ENCODE results near the gene UST.

Gene UST

DNA sequence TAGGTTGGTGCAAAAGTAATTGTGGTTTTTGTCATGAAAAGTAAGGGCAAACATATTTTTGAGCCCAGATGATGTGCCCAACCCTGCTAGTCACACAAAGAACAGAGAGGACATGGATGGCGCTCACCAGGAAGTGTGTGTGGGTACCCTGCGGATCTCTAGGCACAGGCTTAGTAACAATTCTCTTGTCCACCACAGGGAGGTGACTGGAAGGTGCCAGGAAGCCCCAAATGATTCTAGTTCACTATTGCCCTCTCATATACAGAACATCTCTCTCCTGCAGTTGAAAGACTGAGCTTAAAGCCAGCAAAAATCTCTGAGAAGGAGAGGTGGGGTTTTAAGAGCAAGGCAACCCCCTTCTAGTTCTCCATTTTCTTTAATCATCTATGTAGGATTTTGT lies 298.6 kb downstream of the UST start:
- DNase-seq = no peak

DNA sequence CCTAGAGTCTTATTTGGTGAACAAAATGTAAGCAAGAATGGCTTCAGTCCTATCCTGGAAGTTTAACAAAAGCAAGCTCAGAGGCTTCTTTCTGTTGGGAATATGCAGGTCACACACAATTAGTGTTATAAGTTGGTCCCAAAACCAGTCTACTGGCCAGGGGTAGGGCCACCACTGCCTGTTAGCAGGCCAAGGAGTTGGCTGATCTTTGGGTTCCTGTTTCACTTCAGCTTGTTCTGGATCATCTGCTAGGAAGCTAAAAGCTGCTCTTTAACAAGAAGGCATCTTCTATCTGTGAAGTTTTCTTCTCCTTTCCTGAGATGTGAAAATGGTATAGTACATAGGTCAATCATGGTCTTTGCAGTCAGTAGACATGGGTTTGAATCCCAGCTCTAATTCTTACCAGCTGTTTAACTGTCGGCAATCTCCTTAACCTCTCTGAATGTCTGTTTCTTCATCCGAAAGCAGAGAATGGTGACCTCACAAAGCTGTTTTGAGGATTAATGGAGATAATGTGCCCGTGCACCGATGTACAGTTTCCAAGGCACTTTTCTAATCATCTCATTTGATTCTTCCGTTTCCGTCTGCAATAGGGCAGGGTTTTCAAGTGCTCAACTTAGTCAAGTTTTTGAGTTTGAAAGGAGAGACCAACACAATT lies 299.5 kb downstream of the UST start:
- DNase-seq = peak in 1 of 2 donors; percentile 23

- DNase-seq = no peak
Measured at GRCh38 chr6:149046822-149047246, 300.0 kb downstream of the UST start.

DNA sequence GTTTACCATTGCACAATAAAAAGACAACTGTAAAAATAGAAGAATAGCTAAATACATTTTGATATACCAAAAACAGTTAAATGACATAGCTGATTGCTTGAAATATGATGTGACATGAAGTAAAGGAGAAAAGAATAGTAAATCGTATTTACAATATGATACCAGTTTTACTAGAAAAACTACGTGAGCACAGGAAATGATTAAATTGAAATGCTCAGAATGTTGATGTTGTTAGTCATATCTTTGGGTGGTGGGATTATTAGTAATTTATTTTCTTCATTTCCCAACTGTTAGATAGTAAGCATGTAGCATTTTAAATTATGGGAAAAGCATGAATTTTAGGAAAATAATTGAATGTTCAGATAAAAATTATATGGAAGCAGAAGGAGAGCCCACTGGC lies 302.4 kb downstream of the UST start:
- no peak for DNase-seq

GRCh38 chr6:149050160-149050559 lies 303.3 kb downstream of the UST start:
- DNase-seq = no peak

- DNase-seq = no peak
Measured at GRCh38 chr6:149052350-149053106, 305.7 kb downstream of the UST start.

- no peak for DNase-seq
Measured at GRCh38 chr6:149053848-149054558, 307.2 kb downstream of the UST start.

GRCh38 chr6:149054559-149055194 lies 307.8 kb downstream of the UST start:
- no peak for DNase-seq

DNA sequence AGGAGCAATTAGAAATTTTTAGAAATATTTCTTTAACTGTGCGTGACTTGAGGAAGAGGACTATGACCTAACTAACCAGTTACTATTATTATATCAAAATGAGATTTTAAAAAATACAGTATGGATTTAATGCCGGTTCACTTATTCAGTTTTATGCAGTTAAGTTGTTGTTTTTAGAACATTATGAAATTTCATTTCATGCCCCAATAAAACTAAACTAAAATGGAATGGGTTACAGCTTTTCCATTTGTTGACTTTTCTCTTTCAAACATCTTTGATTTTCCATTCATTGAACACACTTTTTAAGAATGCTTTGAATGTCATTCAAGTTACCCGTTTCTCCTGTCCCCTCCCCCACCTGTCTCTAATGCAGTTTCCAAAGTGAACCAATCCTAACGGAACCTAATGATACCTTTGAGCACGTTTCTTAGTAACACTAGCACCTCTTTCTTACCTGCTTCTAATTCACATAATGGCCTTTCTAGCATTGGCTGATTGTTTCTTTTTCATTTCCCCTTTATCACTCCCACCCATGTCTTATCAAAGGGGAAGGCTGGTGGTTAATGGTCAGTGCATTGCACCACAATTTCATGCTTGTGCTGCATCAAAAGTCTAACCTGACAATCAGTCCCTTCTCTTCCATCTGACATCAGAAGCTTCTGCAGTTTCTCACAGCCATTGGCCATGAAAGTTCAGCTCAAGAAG lies 308.5 kb downstream of the UST start:
- peak; percentile 33 to 38 for DNase-seq

- DNase-seq = no peak
Measured at GRCh38 chr6:149056777-149057463, 310.1 kb downstream of the UST start.

DNA sequence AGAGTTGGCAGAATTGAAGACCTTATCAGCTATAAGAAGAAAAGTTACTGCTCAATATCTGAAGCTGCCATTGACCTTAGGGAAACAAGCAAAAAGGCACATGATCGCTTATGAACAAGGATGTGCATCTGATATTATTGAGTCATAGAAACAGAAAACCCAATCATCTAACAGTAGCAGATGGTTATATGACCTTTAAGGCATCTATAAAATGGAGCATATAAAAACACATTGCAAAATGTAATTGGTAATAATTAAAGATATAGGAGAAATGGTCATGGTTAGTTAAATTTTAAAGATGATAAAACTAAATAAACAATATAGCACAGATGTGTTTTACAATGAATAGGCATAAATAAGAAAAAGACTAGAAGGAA lies 310.6 kb downstream of the UST start:
- no peak for DNase-seq

- DNase-seq = no peak
Measured at GRCh38 chr6:149059557-149059956, 312.7 kb downstream of the UST start.

- peak in 1 of 2 donors; percentile 14 for DNase-seq
Measured at GRCh38 chr6:149060300-149060984, 313.6 kb downstream of the UST start.

DNA sequence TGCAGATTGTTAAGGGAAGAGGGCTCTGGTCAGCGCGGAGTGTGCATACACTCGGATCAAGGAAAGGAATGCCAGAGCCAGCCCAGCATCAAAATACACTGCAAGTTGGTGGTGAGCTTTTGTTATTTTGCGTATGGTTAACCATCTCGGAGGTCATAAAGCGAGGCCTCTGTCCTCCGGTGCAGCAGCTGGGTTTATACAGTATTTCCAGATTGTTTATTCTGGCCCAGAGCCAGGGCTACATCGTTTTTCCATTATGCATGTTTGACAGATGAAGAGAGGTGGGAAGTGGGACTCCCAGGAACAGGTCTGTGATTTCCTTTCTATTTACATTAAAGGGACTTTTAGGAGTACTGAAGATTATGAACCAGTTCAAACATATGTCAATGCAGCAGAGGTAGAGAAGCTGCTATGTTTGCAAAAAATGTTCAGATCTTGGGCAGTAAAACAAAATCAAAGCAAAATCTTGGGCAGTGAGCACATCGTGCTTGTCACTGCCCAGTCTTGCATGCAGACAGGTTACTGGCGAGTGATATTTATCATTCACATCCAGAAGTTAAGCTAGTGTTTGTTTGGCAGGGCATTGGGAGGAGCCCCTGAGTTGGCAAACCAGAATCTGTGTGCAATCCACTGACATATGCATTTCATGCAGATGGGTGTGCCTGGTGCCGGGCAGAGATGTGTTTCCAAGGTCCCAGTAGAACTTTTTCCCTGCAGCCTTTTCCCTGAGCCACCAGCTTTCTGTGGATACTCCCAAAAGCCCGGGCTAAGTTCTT lies 314.3 kb downstream of the UST start:
- no peak for DNase-seq

- DNase-seq = no peak
Measured at GRCh38 chr6:149061930-149062329, 315.1 kb downstream of the UST start.

- no peak for DNase-seq
Measured at GRCh38 chr6:149062653-149063348, 316.0 kb downstream of the UST start.

- no peak for DNase-seq
Measured at GRCh38 chr6:149063468-149063867, 316.6 kb downstream of the UST start.

DNA sequence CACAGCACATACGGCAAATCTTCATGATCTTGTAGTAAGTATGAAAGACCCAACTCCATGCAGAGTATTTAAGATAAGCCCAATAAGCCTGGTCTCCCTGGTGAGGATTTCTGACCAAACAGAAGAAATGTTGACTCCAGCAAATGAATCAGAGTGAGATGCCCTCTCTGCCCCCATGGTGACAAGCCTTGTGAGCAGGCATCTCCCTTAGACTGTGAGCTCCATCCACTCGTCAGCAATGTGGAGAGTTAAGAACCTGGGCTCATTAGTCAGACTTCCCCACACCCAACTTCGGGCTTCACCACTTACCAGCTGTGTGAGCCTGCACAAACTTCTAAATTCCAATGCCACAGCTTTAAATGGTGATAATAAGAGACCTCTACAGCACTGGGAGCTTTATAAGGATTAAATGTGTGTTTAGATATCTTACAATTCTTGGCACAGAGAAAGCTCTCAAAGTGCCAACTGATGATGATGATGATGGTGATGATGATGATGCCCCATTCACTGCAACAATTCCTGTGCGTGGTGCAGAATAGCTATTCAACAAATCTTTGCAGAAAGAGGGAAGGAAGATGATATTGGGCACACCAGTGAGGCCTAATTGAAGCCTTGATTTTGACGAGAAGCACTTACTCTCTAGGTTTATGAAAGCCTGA lies 317.3 kb downstream of the UST start:
- DNase-seq = no peak

DNA sequence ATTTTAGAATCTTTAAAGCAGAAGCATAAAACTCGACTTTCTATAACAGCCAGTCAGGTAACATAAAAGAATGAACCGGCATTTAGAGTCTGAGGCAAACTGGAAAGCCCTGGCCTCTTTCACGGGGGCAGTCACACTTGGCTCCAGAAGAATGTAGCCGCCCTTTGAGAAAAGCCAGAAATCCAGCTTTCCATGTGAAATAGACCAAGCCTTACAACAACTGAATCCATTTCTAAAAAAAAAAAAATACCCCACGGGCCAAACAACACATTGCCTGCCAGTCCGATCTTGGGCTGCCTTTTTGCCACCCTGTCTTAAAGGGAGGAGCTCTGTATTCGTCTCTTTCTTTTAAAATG lies 317.8 kb downstream of the UST start:
- no peak for DNase-seq
